ENCODE data around the gene EFNB2.

EFNB2 gene

DNA sequence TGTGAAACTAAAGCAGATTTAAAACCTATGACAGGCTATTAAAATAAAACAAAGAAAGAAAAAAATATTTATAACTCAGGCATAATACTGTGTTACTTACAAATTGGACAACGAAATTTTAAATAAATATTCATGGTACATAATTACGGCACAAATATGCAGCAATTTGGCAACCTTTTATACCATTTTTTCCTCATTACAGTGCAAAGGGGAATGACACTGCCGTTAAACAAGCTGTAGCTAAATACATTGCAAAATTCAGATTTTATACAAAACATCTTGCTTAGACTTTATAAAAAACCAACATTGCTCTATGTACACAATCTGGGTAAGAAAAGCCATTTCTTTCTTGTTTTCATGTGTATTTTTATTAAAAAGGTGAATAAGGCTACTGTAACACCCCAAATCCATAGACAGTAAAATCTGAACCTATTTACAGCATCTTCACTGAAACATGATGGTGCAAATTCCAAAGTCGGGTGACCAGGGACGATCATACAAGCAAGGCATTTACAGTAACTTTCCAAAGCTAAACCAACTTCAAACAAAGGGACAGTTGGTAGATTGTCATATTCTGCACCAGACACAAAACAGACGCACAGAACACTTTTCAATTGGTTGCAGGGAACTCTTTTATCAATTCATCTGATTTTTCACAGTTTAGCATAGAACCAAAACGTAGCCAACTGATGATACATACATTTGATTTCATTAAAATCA lies 45.5 kb downstream of the EFNB2 start:
- no peak overlapping the region for H3K18ac ChIP-seq (ENCODE audit: low read length)
- H2AFZ ChIP-seq (ENCODE audit: insufficient read depth, low read length, poor library complexity), result no peak overlapping the region
- H3K27me3 ChIP-seq (ENCODE audit: insufficient read depth, low read length), result no peaks in the 10 kb centered on the region
- H3K9ac ChIP-seq (ENCODE audit: low read length), result no peak overlapping the region
- H4K8ac ChIP-seq (ENCODE audit: low read depth, low read length), result no peak overlapping the region
- no peak overlapping the region for H2BK12ac ChIP-seq (ENCODE audit: low read length)
- H4K12ac ChIP-seq (ENCODE audit: low read depth, low read length), result no peak overlapping the region
- no peak overlapping the region for H2BK120ac ChIP-seq (ENCODE audit: insufficient read depth, low read length, poor library complexity)
- no peak overlapping the region for H3K4me3 ChIP-seq (ENCODE audit: low read depth, low read length)
- H3K9me3 ChIP-seq (ENCODE audit: insufficient read depth, low read depth, low read length), result no peaks in the 10 kb centered on the region
- no peaks in the 10 kb centered on the region for H3K79me2 ChIP-seq (ENCODE audit: control insufficient read depth, insufficient read depth, low read length, poor library complexity)
- no peak overlapping the region for H3K27ac ChIP-seq (ENCODE audit: low read depth, low read length)
- WGBS (ENCODE audit: extremely low coverage, insufficient coverage, insufficient read length), result no CpG with 5 or more reads among the region's 7 CpGs
- H3K36me3 ChIP-seq (ENCODE audit: control insufficient read depth in 1 of 2, insufficient read depth in 2 of 2, low read length in 2 of 2), result peaks cover 27 to 31% of the 10 kb centered on the region in 2 experiments
- no peak overlapping the region for H2AK5ac ChIP-seq (ENCODE audit: low read length)
- H3K4me1 ChIP-seq (ENCODE audit: control insufficient read depth in 1 of 2, insufficient read depth in 2 of 2, low read length in 2 of 2), result peaks cover 0 to 3% of the 10 kb centered on the region in 2 experiments
- H4K91ac ChIP-seq (ENCODE audit: low read depth, low read length), result no peak overlapping the region
- H2BK5ac ChIP-seq (ENCODE audit: low read depth, low read length, poor library complexity), result no peak overlapping the region
- no peak overlapping the region for H3K4me2 ChIP-seq (ENCODE audit: low read length)
- no peak overlapping the region for H3K4ac ChIP-seq (ENCODE audit: low read depth, low read length)
- no peak overlapping the region for H3K23ac ChIP-seq (ENCODE audit: low read length)
- H3K79me1 ChIP-seq (ENCODE audit: low read length), result no peaks in the 10 kb centered on the region
- DNase-seq, result no peak
- H3K14ac ChIP-seq (ENCODE audit: low read length), result no peak overlapping the region

DNA sequence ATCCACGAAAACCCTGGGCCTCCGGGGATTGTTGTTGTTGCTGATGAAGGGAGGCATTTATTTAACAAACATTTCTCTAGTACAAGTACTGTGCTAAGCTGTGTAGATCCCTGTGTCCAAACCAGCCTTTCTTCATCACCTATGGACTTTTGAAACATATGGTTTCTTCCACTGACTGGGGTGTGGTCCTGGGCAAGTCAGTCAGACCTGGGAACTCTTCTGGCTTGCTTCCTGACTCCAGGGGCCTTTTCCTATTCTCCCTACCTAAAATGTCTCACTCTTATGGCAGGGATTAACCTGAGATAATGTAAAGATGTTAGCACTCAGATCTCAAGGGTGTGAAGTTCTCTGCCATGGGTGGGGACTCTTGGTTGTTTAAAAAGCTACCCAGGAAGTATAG lies 46.8 kb downstream of the EFNB2 start:
- Histone ChIP-seq H3K4me1 (ENCODE audit: control insufficient read depth in 1 of 2, insufficient read depth in 2 of 2, low read length in 2 of 2) (peaks cover 3 to 6% of the 10 kb centered on the region in 2 experiments), H2BK120ac (ENCODE audit: insufficient read depth, low read length, poor library complexity) (no peak overlapping the region), H3K4me3 (ENCODE audit: low read depth, low read length) (no peak overlapping the region), H3K23ac (ENCODE audit: low read length) (no peak overlapping the region), H3K79me1 (ENCODE audit: low read length) (no peaks in the 10 kb centered on the region), H3K9me3 (ENCODE audit: insufficient read depth, low read depth, low read length) (no peaks in the 10 kb centered on the region), H4K8ac (ENCODE audit: low read depth, low read length) (no peak overlapping the region), H2AFZ (ENCODE audit: insufficient read depth, low read length, poor library complexity) (no peak overlapping the region), H3K4me2 (ENCODE audit: low read length) (no peak overlapping the region), H2AK5ac (ENCODE audit: low read length) (no peak overlapping the region), H3K4ac (ENCODE audit: low read depth, low read length) (no peak overlapping the region), H3K18ac (ENCODE audit: low read length) (no peak overlapping the region), H2BK5ac (ENCODE audit: low read depth, low read length, poor library complexity) (no peak overlapping the region), H2BK12ac (ENCODE audit: low read length) (no peak overlapping the region), H3K79me2 (ENCODE audit: control insufficient read depth, insufficient read depth, low read length, poor library complexity) (no peaks in the 10 kb centered on the region), H3K27me3 (ENCODE audit: insufficient read depth, low read length) (no peaks in the 10 kb centered on the region), H3K9ac (ENCODE audit: low read length) (no peak overlapping the region), H3K36me3 (ENCODE audit: control insufficient read depth in 1 of 2, insufficient read depth in 2 of 2, low read length in 2 of 2) (peaks cover 26 to 27% of the 10 kb centered on the region in 2 experiments), H3K27ac (ENCODE audit: low read depth, low read length) (no peak overlapping the region), H4K91ac (ENCODE audit: low read depth, low read length) (no peak overlapping the region), H3K14ac (ENCODE audit: low read length) (no peak overlapping the region), H4K12ac (ENCODE audit: low read depth, low read length) (no peak overlapping the region)
- WGBS (ENCODE audit: extremely low coverage, insufficient coverage, insufficient read length), result no CpG with 5 or more reads among the region's 2 CpGs
- no peak for DNase-seq

- Histone ChIP-seq H3K4me3 (ENCODE audit: low read depth, low read length) (no peak overlapping the region), H2BK5ac (ENCODE audit: low read depth, low read length, poor library complexity) (no peak overlapping the region), H2AFZ (ENCODE audit: insufficient read depth, low read length, poor library complexity) (no peak overlapping the region), H3K36me3 (ENCODE audit: control insufficient read depth in 1 of 2, insufficient read depth in 2 of 2, low read length in 2 of 2) (peaks cover 20 to 21% of the 10 kb centered on the region in 2 experiments), H3K4me2 (ENCODE audit: low read length) (no peak overlapping the region), H4K91ac (ENCODE audit: low read depth, low read length) (peak overlapping the region; percentile 17), H2BK120ac (ENCODE audit: insufficient read depth, low read length, poor library complexity) (no peak overlapping the region), H4K12ac (ENCODE audit: low read depth, low read length) (no peak overlapping the region), H3K14ac (ENCODE audit: low read length) (no peak overlapping the region), H3K27me3 (ENCODE audit: insufficient read depth, low read length) (no peaks in the 10 kb centered on the region), H3K27ac (ENCODE audit: low read depth, low read length) (peak overlapping the region; percentile 2), H3K4me1 (ENCODE audit: control insufficient read depth in 1 of 2, insufficient read depth in 2 of 2, low read length in 2 of 2) (peaks cover 3 to 6% of the 10 kb centered on the region in 2 experiments), H3K79me1 (ENCODE audit: low read length) (no peaks in the 10 kb centered on the region), H3K23ac (ENCODE audit: low read length) (no peak overlapping the region), H2BK12ac (ENCODE audit: low read length) (no peak overlapping the region), H3K9ac (ENCODE audit: low read length) (no peak overlapping the region), H3K9me3 (ENCODE audit: insufficient read depth, low read depth, low read length) (no peaks in the 10 kb centered on the region), H3K79me2 (ENCODE audit: control insufficient read depth, insufficient read depth, low read length, poor library complexity) (no peaks in the 10 kb centered on the region), H4K8ac (ENCODE audit: low read depth, low read length) (peak overlapping the region; percentile 49), H3K4ac (ENCODE audit: low read depth, low read length) (no peak overlapping the region), H2AK5ac (ENCODE audit: low read length) (no peak overlapping the region), H3K18ac (ENCODE audit: low read length) (no peak overlapping the region)
- no CpG with 5 or more reads among the region's 8 CpGs for WGBS (ENCODE audit: extremely low coverage, insufficient coverage, insufficient read length)
- no peak for DNase-seq
These were observed 47.4 kb downstream of the EFNB2 start for GRCh38 chr13:106488076-106488475.

- Histone ChIP-seq H3K4me3 (ENCODE audit: low read depth, low read length) (no peak overlapping the region), H3K27me3 (ENCODE audit: insufficient read depth, low read length) (no peaks in the 10 kb centered on the region), H3K79me2 (ENCODE audit: control insufficient read depth, insufficient read depth, low read length, poor library complexity) (no peaks in the 10 kb centered on the region), H4K12ac (ENCODE audit: low read depth, low read length) (no peak overlapping the region), H3K4ac (ENCODE audit: low read depth, low read length) (no peak overlapping the region), H2BK5ac (ENCODE audit: low read depth, low read length, poor library complexity) (no peak overlapping the region), H3K9me3 (ENCODE audit: insufficient read depth, low read depth, low read length) (no peaks in the 10 kb centered on the region), H3K27ac (ENCODE audit: low read depth, low read length) (no peak overlapping the region), H3K36me3 (ENCODE audit: control insufficient read depth in 1 of 2, insufficient read depth in 2 of 2, low read length in 2 of 2) (peaks cover 10 to 12% of the 10 kb centered on the region in 2 experiments), H3K9ac (ENCODE audit: low read length) (no peak overlapping the region), H3K79me1 (ENCODE audit: low read length) (no peaks in the 10 kb centered on the region), H2BK120ac (ENCODE audit: insufficient read depth, low read length, poor library complexity) (no peak overlapping the region), H2AFZ (ENCODE audit: insufficient read depth, low read length, poor library complexity) (no peak overlapping the region), H4K91ac (ENCODE audit: low read depth, low read length) (no peak overlapping the region), H4K8ac (ENCODE audit: low read depth, low read length) (no peak overlapping the region), H2BK12ac (ENCODE audit: low read length) (no peak overlapping the region), H3K23ac (ENCODE audit: low read length) (no peak overlapping the region), H3K4me1 (ENCODE audit: control insufficient read depth in 1 of 2, insufficient read depth in 2 of 2, low read length in 2 of 2) (peaks cover 3 to 6% of the 10 kb centered on the region in 2 experiments), H3K14ac (ENCODE audit: low read length) (no peak overlapping the region), H3K18ac (ENCODE audit: low read length) (no peak overlapping the region), H3K4me2 (ENCODE audit: low read length) (no peak overlapping the region), H2AK5ac (ENCODE audit: low read length) (no peak overlapping the region)
- WGBS (ENCODE audit: extremely low coverage, insufficient coverage, insufficient read length), result no CpG with 5 or more reads among the region's 6 CpGs
- no peak for DNase-seq
These were observed 48.3 kb downstream of the EFNB2 start for GRCh38 chr13:106487129-106487528.

All from trophoblast cell (in vitro differentiated cells and primary cell).